ENCODE measurements around the gene ARHGEF17. TPM values are rescaled to one million over a fixed set of nuclear protein-coding genes. Genes with fewer than 3 reads are reported as not detected.

The ARHGEF17 gene
- total RNA-seq, 1 experiment from 2014 or later = 77.9 TPM

- H3K4me3 Mint-ChIP-seq (ENCODE audit: unreplicated experiment) = no peak overlapping the region
- BruUV-seq (replicated peaks) = no TSS peak
- Histone ChIP-seq H3K4me3 (ENCODE audit: low read depth, low read length) (no peak overlapping the region), H3K27me3 (replicated peaks; ENCODE audit: control insufficient read depth, insufficient read depth, low read length) (no peaks in the 10 kb centered on the region), H3K36me3 (ENCODE audit: control insufficient read depth, insufficient read depth, low read length) (peaks cover 18% of the 10 kb centered on the region), H3K9me3 (no peaks in the 10 kb centered on the region), H3K4me1 (no peaks in the 10 kb centered on the region)
- no peak overlapping the region for H3K27ac Mint-ChIP-seq (ENCODE audit: unreplicated experiment)
- TF ChIP-seq, protein P1, sequence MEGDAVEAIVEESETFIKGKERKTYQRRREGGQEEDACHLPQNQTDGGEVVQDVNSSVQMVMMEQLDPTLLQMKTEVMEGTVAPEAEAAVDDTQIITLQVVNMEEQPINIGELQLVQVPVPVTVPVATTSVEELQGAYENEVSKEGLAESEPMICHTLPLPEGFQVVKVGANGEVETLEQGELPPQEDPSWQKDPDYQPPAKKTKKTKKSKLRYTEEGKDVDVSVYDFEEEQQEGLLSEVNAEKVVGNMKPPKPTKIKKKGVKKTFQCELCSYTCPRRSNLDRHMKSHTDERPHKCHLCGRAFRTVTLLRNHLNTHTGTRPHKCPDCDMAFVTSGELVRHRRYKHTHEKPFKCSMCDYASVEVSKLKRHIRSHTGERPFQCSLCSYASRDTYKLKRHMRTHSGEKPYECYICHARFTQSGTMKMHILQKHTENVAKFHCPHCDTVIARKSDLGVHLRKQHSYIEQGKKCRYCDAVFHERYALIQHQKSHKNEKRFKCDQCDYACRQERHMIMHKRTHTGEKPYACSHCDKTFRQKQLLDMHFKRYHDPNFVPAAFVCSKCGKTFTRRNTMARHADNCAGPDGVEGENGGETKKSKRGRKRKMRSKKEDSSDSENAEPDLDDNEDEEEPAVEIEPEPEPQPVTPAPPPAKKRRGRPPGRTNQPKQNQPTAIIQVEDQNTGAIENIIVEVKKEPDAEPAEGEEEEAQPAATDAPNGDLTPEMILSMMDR (IDR thresholded peaks at IDR 0.05; ENCODE audit: insufficient read depth in 1 of 2, low read depth in 1 of 2, low read length in 1 of 2, severe bottlenecking in 1 of 2, unreplicated experiment in 1 of 2) = no peak
- no peak for DNase-seq
- no peaks in the 10 kb centered on the region for H3K9me3 Mint-ChIP-seq (ENCODE audit: unreplicated experiment)
- ChIA-PET POLR2A (no interaction called here), CTCF (no interaction called here)
- no peaks in the 10 kb centered on the region for H3K27me3 Mint-ChIP-seq (ENCODE audit: insufficient read depth, unreplicated experiment)
- H3K36me3 Mint-ChIP-seq (ENCODE audit: insufficient read depth, unreplicated experiment) = peaks cover 45% of the 10 kb centered on the region
- no peaks in the 10 kb centered on the region for H3K4me1 Mint-ChIP-seq (ENCODE audit: low read depth, unreplicated experiment)
- intact Hi-C loops (cut with micrococcal nuclease; ENCODE audit: unreplicated experiment) = no loop called here
These were observed 58.2 kb downstream of the ARHGEF17 start for GRCh38 chr11:73366265-73366610.

- Mint-ChIP-seq H3K4me3 (ENCODE audit: unreplicated experiment) (no peak overlapping the region), H3K36me3 (ENCODE audit: insufficient read depth, unreplicated experiment) (peaks cover 45% of the 10 kb centered on the region), H3K4me1 (ENCODE audit: low read depth, unreplicated experiment) (no peaks in the 10 kb centered on the region), H3K27me3 (ENCODE audit: insufficient read depth, unreplicated experiment) (no peaks in the 10 kb centered on the region), H3K9me3 (ENCODE audit: unreplicated experiment) (no peaks in the 10 kb centered on the region), H3K27ac (ENCODE audit: unreplicated experiment) (no peak overlapping the region)
- intact Hi-C loops (cut with micrococcal nuclease; ENCODE audit: unreplicated experiment) = no loop called here
- BruUV-seq (replicated peaks) = no TSS peak
- ChIA-PET POLR2A (no interaction called here), CTCF (no interaction called here)
- Histone ChIP-seq H3K36me3 (ENCODE audit: control insufficient read depth, insufficient read depth, low read length) (peaks cover 18% of the 10 kb centered on the region), H3K4me1 (no peaks in the 10 kb centered on the region), H3K4me3 (ENCODE audit: low read depth, low read length) (no peak overlapping the region), H3K9me3 (no peaks in the 10 kb centered on the region), H3K27me3 (replicated peaks; ENCODE audit: control insufficient read depth, insufficient read depth, low read length) (no peaks in the 10 kb centered on the region)
- TF ChIP-seq, protein P1 (IDR thresholded peaks at IDR 0.05; ENCODE audit: insufficient read depth in 1 of 2, low read depth in 1 of 2, low read length in 1 of 2, severe bottlenecking in 1 of 2, unreplicated experiment in 1 of 2) = no peak
- no peak for DNase-seq
These were observed 58.9 kb downstream of the ARHGEF17 start for GRCh38 chr11:73366953-73367352.

DNA sequence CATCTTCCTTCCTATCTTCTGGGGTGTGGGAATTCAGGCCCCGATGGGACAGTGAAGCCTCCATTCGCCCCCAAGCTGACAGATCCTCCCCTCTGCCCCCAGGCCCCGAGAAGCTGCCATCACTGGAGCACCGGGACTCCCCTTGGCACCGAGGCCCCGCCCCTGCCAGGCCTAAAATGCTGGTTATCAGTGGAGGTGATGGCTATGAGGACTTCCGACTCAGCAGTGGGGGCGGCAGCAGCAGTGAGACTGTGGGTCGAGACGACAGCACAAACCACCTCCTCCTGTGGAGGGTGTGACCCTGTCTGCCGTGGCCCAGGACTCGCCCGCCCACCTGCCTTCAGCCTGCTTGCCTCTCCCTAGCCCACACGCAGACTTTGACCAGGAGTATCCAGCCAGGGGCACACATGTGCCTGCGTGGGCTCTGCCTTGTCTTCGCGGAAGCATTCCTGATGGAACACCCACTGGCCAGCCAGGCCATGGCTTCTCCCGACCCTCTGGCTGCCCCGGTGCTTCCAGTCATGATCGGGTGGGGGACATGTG lies 59.5 kb downstream of the ARHGEF17 start:
- CTCF ChIA-PET = no interaction called here
- Histone ChIP-seq H3K4me1 (no peaks in the 10 kb centered on the region), H3K4me3 (ENCODE audit: low read depth, low read length) (no peak overlapping the region), H3K36me3 (ENCODE audit: control insufficient read depth, insufficient read depth, low read length) (peaks cover 16% of the 10 kb centered on the region), H3K9me3 (no peaks in the 10 kb centered on the region), H3K27me3 (replicated peaks; ENCODE audit: control insufficient read depth, insufficient read depth, low read length) (no peaks in the 10 kb centered on the region)
- POLR2A ChIA-PET = no interaction called here
- H3K4me3 Mint-ChIP-seq (ENCODE audit: unreplicated experiment) = no peak overlapping the region
- H3K27ac Mint-ChIP-seq (ENCODE audit: unreplicated experiment) = no peak overlapping the region
- no peak for DNase-seq
- peaks cover 43% of the 10 kb centered on the region for H3K36me3 Mint-ChIP-seq (ENCODE audit: insufficient read depth, unreplicated experiment)
- H3K27me3 Mint-ChIP-seq (ENCODE audit: insufficient read depth, unreplicated experiment) = no peaks in the 10 kb centered on the region
- intact Hi-C loops (cut with micrococcal nuclease; ENCODE audit: unreplicated experiment) = no loop called here
- H3K9me3 Mint-ChIP-seq (ENCODE audit: unreplicated experiment) = no peaks in the 10 kb centered on the region
- no peaks in the 10 kb centered on the region for H3K4me1 Mint-ChIP-seq (ENCODE audit: low read depth, unreplicated experiment)
- no TSS peak for BruUV-seq (replicated peaks)
- TF ChIP-seq, protein P1 (IDR thresholded peaks at IDR 0.05; ENCODE audit: insufficient read depth in 1 of 2, low read depth in 1 of 2, low read length in 1 of 2, severe bottlenecking in 1 of 2, unreplicated experiment in 1 of 2) = no peak

Data from Caco-2 (cell line).